Fibroblast of skin of back (primary cell): ENCODE results near the gene TENT5C.
A peak's percentile ranks its signal among the peaks of the same experiment; 100 is the strongest.

ENCODE experiments used
- DNase-seq: peaks from one replicate; pipeline ENCODE4 v3.0.0-alpha.2; 2013

Gene TENT5C

GRCh38 chr1:117573386-117574023, 32.3 kb upstream of the TENT5C start:
- peak; percentile 15 for DNase-seq

- DNase-seq, result no peak
Observed at GRCh38 chr1:117574161-117574835, 31.6 kb upstream of the TENT5C start.

GRCh38 chr1:117575586-117576225, 30.1 kb upstream of the TENT5C start:
- no peak for DNase-seq

- no peak for DNase-seq
Observed at GRCh38 chr1:117576236-117576635, 29.6 kb upstream of the TENT5C start.

- no peak for DNase-seq
Observed at GRCh38 chr1:117577191-117577885, 28.5 kb upstream of the TENT5C start.

GRCh38 chr1:117578466-117578865, 27.4 kb upstream of the TENT5C start:
- DNase-seq, result no peak

- no peak for DNase-seq
Observed at GRCh38 chr1:117579221-117579906, 26.5 kb upstream of the TENT5C start.

GRCh38 chr1:117580436-117580835, 25.4 kb upstream of the TENT5C start:
- no peak for DNase-seq

- DNase-seq, result no peak
Observed at GRCh38 chr1:117580882-117581281, 25.0 kb upstream of the TENT5C start.

GRCh38 chr1:117581391-117581943, 24.4 kb upstream of the TENT5C start:
- DNase-seq, result no peak

GRCh38 chr1:117582451-117582850, 23.4 kb upstream of the TENT5C start:
- no peak for DNase-seq

- no peak for DNase-seq
Observed at GRCh38 chr1:117583247-117583646, 22.6 kb upstream of the TENT5C start.

GRCh38 chr1:117584181-117584580, 21.7 kb upstream of the TENT5C start:
- DNase-seq, result no peak

GRCh38 chr1:117585086-117585485, 20.8 kb upstream of the TENT5C start:
- DNase-seq, result no peak

- DNase-seq, result no peak
Observed at GRCh38 chr1:117586337-117586736, 19.5 kb upstream of the TENT5C start.

- peak; percentile 21 for DNase-seq
Observed at GRCh38 chr1:117586747-117587498, 18.9 kb upstream of the TENT5C start.

- DNase-seq, result no peak
Observed at GRCh38 chr1:117587499-117588356, 18.1 kb upstream of the TENT5C start.

GRCh38 chr1:117589544-117589943, 16.3 kb upstream of the TENT5C start:
- no peak for DNase-seq

GRCh38 chr1:117590273-117590925, 15.4 kb upstream of the TENT5C start:
- no peak for DNase-seq

GRCh38 chr1:117591252-117591651, 14.6 kb upstream of the TENT5C start:
- DNase-seq, result no peak
